GM19193 (cell line): ENCODE results near the gene EXD3.

Source experiments
- POLR2A ChIP-seq: IDR thresholded peaks from 4 replicates; pipeline ENCODE4 v1.6.1; 2011; ENCODE audit not compliant: insufficient read depth, insufficient read length; ENCODE audit errors: extremely low read depth

EXD3 gene

GRCh38 chr9:137365552-137366444 is 57.2 kb downstream of the EXD3 start:
- TF ChIP-seq POLR2A, result no peak

GRCh38 chr9:137365056-137365455 is 57.9 kb downstream of the EXD3 start:
- no peak for TF ChIP-seq POLR2A

GRCh38 chr9:137359850-137360249 is 63.1 kb downstream of the EXD3 start:
- TF ChIP-seq POLR2A, result no peak

- no peak for TF ChIP-seq POLR2A
Observed at GRCh38 chr9:137358126-137358525, 64.8 kb downstream of the EXD3 start.

- TF ChIP-seq POLR2A, result no peak
Observed at GRCh38 chr9:137357166-137357565, 65.8 kb downstream of the EXD3 start.

- no peak for TF ChIP-seq POLR2A
Observed at GRCh38 chr9:137355761-137356365, 67.1 kb downstream of the EXD3 start.

- no peak for TF ChIP-seq POLR2A
Observed at GRCh38 chr9:137354845-137355760, 67.9 kb downstream of the EXD3 start.

GRCh38 chr9:137354153-137354844 is 68.7 kb downstream of the EXD3 start:
- no peak for TF ChIP-seq POLR2A

GRCh38 chr9:137353223-137354152 is 69.5 kb downstream of the EXD3 start:
- no peak for TF ChIP-seq POLR2A

- TF ChIP-seq POLR2A, result no peak
Observed at GRCh38 chr9:137352511-137353222, 70.3 kb downstream of the EXD3 start.

GRCh38 chr9:137351781-137352501 is 71.0 kb downstream of the EXD3 start:
- TF ChIP-seq POLR2A, result no peak
